ENCODE data around the gene FGD2.

Gene FGD2

GRCh38 chr6:37060195-37060559 lies 54.7 kb downstream of the FGD2 start:
- Mint-ChIP-seq H3K9me3 (ENCODE audit: low read depth) (no peaks in the 10 kb centered on the region), H3K36me3 (no peaks in the 10 kb centered on the region), H3K4me3 (no peak overlapping the region), H3K4me1 (ENCODE audit: low read depth) (no peaks in the 10 kb centered on the region), H3K27ac (no peak overlapping the region), H3K27me3 (no peaks in the 10 kb centered on the region)

- Mint-ChIP-seq H3K9me3 (ENCODE audit: low read depth) (no peaks in the 10 kb centered on the region), H3K27me3 (no peaks in the 10 kb centered on the region), H3K36me3 (no peaks in the 10 kb centered on the region), H3K27ac (no peak overlapping the region), H3K4me3 (no peak overlapping the region), H3K4me1 (ENCODE audit: low read depth) (no peaks in the 10 kb centered on the region)
These were observed 55.8 kb downstream of the FGD2 start for GRCh38 chr6:37061157-37061804.

DNA sequence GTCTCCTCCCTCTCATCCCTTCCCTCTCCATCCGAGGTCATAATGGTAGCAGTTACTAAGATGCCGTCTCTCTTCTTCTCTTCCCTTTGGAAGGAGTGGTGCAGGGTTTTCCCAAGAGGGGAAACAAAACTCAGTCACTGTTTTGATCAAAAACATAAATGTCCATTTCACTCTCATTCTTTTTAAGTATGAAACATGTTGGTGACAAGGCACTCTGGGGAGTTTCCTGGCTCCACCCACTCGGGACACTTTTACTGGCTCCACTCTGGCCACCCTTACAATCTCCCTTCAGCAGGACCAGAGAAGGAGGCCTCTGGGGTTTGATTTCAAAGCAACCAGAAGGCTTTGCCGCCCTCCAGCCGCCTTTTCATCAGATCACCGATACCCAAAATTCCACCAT lies 57.0 kb downstream of the FGD2 start:
- Mint-ChIP-seq H3K4me1 (ENCODE audit: low read depth) (no peaks in the 10 kb centered on the region), H3K36me3 (no peaks in the 10 kb centered on the region), H3K4me3 (no peak overlapping the region), H3K27me3 (no peaks in the 10 kb centered on the region), H3K27ac (no peak overlapping the region), H3K9me3 (ENCODE audit: low read depth) (no peaks in the 10 kb centered on the region)

DNA sequence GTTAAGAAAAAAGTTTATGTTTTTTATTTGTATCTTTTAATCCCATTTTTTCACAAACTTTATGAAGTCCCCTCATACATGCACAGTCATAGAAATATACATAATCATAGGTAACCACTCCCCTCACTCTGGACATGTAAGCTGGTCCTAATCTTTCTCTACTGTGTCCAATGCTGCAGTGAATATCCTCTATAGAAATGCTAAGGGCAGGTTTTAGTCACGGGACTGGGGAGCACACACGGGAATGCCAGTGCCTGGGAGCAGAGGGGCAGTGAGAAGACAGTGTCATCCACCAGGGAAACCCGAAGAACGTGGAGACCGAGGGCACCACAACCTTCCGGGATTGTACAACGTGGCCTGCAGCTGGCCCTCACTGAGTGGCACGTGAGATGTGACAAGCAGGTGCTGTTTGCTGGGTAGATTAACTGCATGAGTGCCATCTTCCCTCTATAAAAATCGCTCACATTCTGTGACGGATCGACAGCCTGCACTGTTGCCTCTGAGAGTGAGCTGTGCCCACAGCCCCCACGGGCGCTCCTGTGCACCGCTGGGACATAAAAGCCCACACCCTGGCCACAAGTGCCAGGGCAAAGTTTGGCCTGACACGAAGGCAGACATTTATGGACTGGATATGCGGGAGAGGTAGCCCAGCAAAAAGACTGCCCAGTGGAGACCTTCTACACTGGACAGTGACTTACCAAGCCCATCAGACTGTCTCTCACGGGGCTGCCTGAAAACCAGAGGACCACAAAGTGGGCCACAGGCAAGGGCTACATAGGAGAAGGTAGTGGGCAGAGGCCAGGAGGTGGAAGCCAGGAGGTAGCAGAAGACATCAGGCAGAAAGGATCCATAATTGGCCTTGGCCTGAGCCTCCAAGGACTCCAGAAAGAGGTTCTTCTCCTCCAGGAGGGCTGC lies 63.2 kb downstream of the FGD2 start:
- Mint-ChIP-seq H3K4me3 (no peak overlapping the region), H3K27ac (no peak overlapping the region), H3K9me3 (ENCODE audit: low read depth) (no peaks in the 10 kb centered on the region), H3K27me3 (no peaks in the 10 kb centered on the region), H3K4me1 (ENCODE audit: low read depth) (peaks cover 19% of the 10 kb centered on the region), H3K36me3 (no peaks in the 10 kb centered on the region)

GRCh38 chr6:37069639-37070038 lies 64.2 kb downstream of the FGD2 start:
- Mint-ChIP-seq H3K9me3 (ENCODE audit: low read depth) (no peaks in the 10 kb centered on the region), H3K4me3 (no peak overlapping the region), H3K27ac (no peak overlapping the region), H3K36me3 (no peaks in the 10 kb centered on the region), H3K27me3 (no peaks in the 10 kb centered on the region), H3K4me1 (ENCODE audit: low read depth) (peaks cover 19% of the 10 kb centered on the region)

- no peak overlapping the region for H3K27ac Mint-ChIP-seq
- H3K9me3 Mint-ChIP-seq (ENCODE audit: low read depth) = no peaks in the 10 kb centered on the region
- no peak overlapping the region for H3K4me3 Mint-ChIP-seq
- H3K36me3 Mint-ChIP-seq = no peaks in the 10 kb centered on the region
- no peaks in the 10 kb centered on the region for H3K27me3 Mint-ChIP-seq
- peaks cover 19% of the 10 kb centered on the region for H3K4me1 Mint-ChIP-seq (ENCODE audit: low read depth)
These were observed 67.1 kb downstream of the FGD2 start for GRCh38 chr6:37072526-37072925.

DNA sequence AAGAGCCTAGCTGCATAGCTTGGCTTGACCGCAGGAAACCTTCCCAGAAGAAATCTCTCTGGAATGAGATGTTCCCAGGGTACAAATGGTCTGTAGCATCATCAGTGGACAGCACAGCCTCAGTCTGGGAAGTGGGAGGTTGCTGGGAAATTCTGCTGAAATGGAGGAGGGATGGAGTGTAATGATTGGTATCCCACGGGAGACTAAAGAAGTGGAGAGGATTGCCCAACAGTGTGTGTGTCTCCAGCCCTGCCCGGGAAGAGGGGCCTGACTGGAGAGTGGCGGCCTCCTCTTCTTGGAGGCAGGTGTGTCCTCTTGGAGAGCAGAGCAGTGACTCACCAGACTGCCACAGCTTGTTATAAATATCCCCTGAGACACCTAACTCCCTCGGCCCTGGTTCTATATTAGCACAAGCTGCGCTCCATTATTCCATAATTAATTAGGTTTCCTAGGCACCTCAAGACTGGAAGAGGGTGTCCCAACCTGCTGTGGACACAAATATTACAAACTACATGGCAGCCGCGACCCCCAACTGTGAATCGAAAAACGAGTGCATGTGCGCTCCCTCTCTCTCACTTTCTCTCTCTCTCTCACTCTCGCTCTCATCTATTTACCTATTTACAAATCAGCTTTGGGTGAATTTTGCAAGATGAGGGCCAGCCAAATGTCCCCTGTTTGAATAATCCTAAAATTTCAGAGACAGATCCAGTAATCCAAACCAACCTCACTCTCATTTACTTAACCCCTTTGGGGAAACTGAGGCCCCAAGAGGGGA lies 68.8 kb downstream of the FGD2 start:
- peaks cover 15% of the 10 kb centered on the region for H3K4me1 Mint-ChIP-seq (ENCODE audit: low read depth)
- H3K27me3 Mint-ChIP-seq = no peaks in the 10 kb centered on the region
- H3K36me3 Mint-ChIP-seq = no peaks in the 10 kb centered on the region
- H3K9me3 Mint-ChIP-seq (ENCODE audit: low read depth) = no peaks in the 10 kb centered on the region
- no peak overlapping the region for H3K27ac Mint-ChIP-seq
- H3K4me3 Mint-ChIP-seq = no peak overlapping the region

DNA sequence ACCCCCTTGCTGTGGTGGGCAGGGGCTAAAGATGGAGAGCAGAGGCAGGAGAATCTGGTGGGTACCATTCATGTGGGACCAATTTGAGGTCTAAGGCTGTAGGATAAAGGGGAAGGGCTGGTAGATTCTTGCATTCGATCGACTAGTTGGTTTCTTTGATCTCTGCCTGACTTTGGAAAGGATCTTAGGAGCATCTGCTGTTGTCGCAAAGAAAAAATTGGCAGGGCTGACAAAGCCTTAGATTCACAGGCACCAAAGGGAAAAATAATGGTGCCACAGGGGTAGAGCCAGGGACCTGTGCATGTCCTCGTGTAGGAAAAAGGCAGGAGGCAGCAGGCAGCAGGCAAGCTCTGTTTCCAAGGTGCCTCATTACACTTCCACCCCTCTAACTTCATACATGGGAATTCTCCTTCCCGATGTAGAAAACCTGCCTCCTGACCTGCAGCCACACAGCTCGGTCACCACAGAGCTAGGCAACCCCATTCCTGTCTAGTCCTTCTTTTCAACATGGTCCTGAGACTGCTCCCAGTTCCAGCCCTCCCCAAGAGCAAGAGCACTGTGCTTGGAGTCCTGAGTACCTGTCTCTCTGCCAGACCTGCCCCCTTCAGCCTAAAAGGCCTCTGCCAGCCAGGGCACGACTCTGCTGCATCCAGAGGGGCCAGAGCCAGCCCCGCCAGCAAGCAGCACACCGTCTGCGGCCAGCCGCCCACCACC lies 71.9 kb downstream of the FGD2 start:
- peaks cover 6% of the 10 kb centered on the region for H3K4me1 Mint-ChIP-seq (ENCODE audit: low read depth)
- H3K9me3 Mint-ChIP-seq (ENCODE audit: low read depth) = no peaks in the 10 kb centered on the region
- no peak overlapping the region for H3K27ac Mint-ChIP-seq
- H3K4me3 Mint-ChIP-seq = no peak overlapping the region
- H3K27me3 Mint-ChIP-seq = no peaks in the 10 kb centered on the region
- H3K36me3 Mint-ChIP-seq = no peaks in the 10 kb centered on the region

DNA sequence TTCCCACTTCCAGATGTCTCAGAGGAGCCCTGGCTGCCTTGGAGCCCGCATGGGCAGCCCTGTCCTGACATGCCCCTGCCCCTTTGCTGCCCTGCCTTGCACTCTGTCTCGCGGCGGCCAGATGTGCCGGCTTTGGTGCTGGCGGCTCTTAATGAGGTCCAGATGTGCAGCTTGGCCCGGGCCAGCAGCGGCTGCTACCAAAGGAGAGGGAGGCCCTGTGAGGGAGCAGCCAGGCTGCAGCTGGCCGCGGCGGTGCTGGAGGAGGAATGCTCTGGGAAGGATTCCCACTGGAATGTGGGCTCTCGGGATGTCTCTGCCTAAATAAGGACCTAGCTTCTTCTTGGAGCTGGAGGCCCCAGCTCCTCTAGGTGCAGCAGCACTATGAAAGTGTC lies 72.4 kb downstream of the FGD2 start:
- H3K27ac Mint-ChIP-seq = no peak overlapping the region
- H3K4me1 Mint-ChIP-seq (ENCODE audit: low read depth) = peaks cover 1% of the 10 kb centered on the region
- H3K4me3 Mint-ChIP-seq = no peak overlapping the region
- no peaks in the 10 kb centered on the region for H3K27me3 Mint-ChIP-seq
- H3K36me3 Mint-ChIP-seq = no peaks in the 10 kb centered on the region
- H3K9me3 Mint-ChIP-seq (ENCODE audit: low read depth) = no peaks in the 10 kb centered on the region

Measured in activated naive CD8-positive, alpha-beta T cell (primary cell).